Measurements from ENCODE around the gene ACTR1B. TPM values are rescaled to one million over a fixed set of nuclear protein-coding genes. Genes with fewer than 3 reads are reported as not detected.

ACTR1B gene
- total RNA-seq, 1 experiment from 2014 or later = 58.2 TPM

- TF ChIP-seq, protein P1, sequence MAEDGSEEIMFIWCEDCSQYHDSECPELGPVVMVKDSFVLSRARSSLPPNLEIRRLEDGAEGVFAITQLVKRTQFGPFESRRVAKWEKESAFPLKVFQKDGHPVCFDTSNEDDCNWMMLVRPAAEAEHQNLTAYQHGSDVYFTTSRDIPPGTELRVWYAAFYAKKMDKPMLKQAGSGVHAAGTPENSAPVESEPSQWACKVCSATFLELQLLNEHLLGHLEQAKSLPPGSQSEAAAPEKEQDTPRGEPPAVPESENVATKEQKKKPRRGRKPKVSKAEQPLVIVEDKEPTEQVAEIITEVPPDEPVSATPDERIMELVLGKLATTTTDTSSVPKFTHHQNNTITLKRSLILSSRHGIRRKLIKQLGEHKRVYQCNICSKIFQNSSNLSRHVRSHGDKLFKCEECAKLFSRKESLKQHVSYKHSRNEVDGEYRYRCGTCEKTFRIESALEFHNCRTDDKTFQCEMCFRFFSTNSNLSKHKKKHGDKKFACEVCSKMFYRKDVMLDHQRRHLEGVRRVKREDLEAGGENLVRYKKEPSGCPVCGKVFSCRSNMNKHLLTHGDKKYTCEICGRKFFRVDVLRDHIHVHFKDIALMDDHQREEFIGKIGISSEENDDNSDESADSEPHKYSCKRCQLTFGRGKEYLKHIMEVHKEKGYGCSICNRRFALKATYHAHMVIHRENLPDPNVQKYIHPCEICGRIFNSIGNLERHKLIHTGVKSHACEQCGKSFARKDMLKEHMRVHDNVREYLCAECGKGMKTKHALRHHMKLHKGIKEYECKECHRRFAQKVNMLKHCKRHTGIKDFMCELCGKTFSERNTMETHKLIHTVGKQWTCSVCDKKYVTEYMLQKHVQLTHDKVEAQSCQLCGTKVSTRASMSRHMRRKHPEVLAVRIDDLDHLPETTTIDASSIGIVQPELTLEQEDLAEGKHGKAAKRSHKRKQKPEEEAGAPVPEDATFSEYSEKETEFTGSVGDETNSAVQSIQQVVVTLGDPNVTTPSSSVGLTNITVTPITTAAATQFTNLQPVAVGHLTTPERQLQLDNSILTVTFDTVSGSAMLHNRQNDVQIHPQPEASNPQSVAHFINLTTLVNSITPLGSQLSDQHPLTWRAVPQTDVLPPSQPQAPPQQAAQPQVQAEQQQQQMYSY (CRISPR knock-in tag; IDR thresholded peaks at IDR 0.05) = no peak
- TF ChIP-seq TCF7 (CRISPR knock-in tag; IDR thresholded peaks at IDR 0.05; ENCODE audit: low read depth) = no peak
- no peak for TF ChIP-seq RORB (CRISPR knock-in tag; IDR thresholded peaks at IDR 0.05)
- TF ChIP-seq, protein P2, sequence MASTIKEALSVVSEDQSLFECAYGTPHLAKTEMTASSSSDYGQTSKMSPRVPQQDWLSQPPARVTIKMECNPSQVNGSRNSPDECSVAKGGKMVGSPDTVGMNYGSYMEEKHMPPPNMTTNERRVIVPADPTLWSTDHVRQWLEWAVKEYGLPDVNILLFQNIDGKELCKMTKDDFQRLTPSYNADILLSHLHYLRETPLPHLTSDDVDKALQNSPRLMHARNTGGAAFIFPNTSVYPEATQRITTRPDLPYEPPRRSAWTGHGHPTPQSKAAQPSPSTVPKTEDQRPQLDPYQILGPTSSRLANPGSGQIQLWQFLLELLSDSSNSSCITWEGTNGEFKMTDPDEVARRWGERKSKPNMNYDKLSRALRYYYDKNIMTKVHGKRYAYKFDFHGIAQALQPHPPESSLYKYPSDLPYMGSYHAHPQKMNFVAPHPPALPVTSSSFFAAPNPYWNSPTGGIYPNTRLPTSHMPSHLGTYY (CRISPR knock-in tag; IDR thresholded peaks at IDR 0.05) = no peak
Measured at GRCh38 chr2:97701186-97701585, 37.3 kb upstream of the ACTR1B start (continued).

DNA sequence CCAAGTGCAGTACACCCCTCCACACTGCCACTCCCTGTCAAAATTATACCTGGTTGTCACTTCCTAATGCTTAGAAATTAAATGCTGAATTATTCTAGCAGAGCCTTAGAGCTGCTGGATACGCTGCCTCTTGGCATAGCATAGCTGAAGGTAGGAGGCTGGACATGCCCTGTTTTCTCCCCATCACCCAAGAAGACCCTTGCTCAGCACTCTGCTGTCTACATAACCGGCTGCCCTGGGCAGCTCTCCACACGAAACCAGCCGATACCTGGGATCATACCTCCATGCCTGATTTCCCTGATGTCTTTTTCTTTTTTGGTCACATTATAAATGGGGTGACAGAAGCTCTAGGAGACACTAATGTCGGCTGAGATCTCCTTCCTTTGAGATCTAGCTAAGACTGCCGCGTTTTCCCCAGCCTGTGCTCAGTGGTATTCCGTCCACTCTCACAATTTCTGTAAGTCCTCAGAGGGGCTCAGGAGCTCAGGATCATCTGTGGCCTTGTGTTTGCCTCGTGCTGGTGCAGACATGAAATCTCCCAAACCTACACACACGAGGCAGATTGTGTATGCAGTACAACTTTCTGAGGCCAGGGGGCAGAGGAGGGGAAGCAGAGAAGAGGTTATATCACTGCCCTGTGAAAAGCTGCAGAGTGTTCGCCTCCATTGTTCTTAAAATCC is 36.1 kb upstream of the ACTR1B start:
- ChIA-PET CTCF (interaction anchor here (0.7 to 7.3 kb wide), 32 partner anchors 9 to 685 kb away, joined by 3 to 138 read pairs (median 5); partner anchors contain the start of genes ACTR1B, ANKRD36B, COX5B and ZAP70), POLR2A (interaction anchor here (1.3 to 2.0 kb wide), 2 partner anchors 36 to 54 kb away, joined by 4 to 11 read pairs; partner anchors contain the start of genes ACTR1B and COX5B)
- DNase-seq (ENCODE audit: low spot score) = peak; percentile 78
- Mint-ChIP-seq H3K4me3 (no peak overlapping the region), H3K27ac (no peak overlapping the region), H3K36me3 (no peaks in the 10 kb centered on the region), H3K4me1 (peaks cover 24% of the 10 kb centered on the region), H3K27me3 (ENCODE audit: low read depth) (peaks cover 6% of the 10 kb centered on the region; the same call in 1 of the 2 replicates), H3K9me3 (no peaks in the 10 kb centered on the region)
- TF ChIP-seq STAT6 (CRISPR knock-in tag; conservative IDR thresholded peaks at IDR 0.05; ENCODE audit: low read depth) (no peak), ZNF232 (CRISPR knock-in tag; IDR thresholded peaks at IDR 0.05) (no peak)
- TF ChIP-seq, protein P3, sequence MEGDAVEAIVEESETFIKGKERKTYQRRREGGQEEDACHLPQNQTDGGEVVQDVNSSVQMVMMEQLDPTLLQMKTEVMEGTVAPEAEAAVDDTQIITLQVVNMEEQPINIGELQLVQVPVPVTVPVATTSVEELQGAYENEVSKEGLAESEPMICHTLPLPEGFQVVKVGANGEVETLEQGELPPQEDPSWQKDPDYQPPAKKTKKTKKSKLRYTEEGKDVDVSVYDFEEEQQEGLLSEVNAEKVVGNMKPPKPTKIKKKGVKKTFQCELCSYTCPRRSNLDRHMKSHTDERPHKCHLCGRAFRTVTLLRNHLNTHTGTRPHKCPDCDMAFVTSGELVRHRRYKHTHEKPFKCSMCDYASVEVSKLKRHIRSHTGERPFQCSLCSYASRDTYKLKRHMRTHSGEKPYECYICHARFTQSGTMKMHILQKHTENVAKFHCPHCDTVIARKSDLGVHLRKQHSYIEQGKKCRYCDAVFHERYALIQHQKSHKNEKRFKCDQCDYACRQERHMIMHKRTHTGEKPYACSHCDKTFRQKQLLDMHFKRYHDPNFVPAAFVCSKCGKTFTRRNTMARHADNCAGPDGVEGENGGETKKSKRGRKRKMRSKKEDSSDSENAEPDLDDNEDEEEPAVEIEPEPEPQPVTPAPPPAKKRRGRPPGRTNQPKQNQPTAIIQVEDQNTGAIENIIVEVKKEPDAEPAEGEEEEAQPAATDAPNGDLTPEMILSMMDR (IDR thresholded peaks at IDR 0.05) = peak; percentile 45
- TF ChIP-seq, protein P4, sequence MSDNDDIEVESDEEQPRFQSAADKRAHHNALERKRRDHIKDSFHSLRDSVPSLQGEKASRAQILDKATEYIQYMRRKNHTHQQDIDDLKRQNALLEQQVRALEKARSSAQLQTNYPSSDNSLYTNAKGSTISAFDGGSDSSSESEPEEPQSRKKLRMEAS (CRISPR knock-in tag; IDR thresholded peaks at IDR 0.05) = peak; percentile 76; the same call in 1 of the 2 replicates
- ATAC-seq = peak; percentile 89

DNA sequence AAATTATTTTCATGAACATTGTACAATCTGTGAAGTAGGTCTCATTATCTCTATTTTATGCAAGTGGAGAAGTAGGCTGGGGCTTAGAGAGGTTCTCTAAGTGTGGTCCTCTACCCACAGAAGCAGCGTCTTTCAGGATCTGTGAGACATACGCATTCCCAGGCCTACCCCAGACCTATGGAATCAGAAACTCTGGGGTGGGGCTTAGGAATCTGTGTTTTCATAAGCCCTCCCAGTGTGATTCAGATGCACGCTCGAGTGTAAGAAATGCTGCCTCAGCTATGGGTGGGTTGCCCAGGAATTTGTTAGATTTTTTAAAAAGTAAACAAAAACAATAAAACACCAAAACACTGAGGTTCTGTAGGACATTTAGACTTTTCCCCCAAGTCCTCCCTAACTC is 34.7 kb upstream of the ACTR1B start:
- CTCF ChIA-PET = interaction anchor here (0.9 to 7.3 kb wide), 7 partner anchors 13 to 108 kb away, joined by 8 to 138 read pairs (median 67); partner anchors contain the start of genes ACTR1B, ANKRD36B, COX5B and ZAP70
- POLR2A ChIA-PET = interaction anchor here (1.2 kb wide), 1 partner anchor 35 kb away, joined by 4 read pairs; the partner anchor contains the start of gene ACTR1B
- H3K36me3 Mint-ChIP-seq = no peaks in the 10 kb centered on the region
- no peak for TF ChIP-seq GABPB1 (CRISPR knock-in tag; IDR thresholded peaks at IDR 0.05)
- TF ChIP-seq, protein P5, sequence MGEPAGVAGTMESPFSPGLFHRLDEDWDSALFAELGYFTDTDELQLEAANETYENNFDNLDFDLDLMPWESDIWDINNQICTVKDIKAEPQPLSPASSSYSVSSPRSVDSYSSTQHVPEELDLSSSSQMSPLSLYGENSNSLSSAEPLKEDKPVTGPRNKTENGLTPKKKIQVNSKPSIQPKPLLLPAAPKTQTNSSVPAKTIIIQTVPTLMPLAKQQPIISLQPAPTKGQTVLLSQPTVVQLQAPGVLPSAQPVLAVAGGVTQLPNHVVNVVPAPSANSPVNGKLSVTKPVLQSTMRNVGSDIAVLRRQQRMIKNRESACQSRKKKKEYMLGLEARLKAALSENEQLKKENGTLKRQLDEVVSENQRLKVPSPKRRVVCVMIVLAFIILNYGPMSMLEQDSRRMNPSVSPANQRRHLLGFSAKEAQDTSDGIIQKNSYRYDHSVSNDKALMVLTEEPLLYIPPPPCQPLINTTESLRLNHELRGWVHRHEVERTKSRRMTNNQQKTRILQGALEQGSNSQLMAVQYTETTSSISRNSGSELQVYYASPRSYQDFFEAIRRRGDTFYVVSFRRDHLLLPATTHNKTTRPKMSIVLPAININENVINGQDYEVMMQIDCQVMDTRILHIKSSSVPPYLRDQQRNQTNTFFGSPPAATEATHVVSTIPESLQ (CRISPR knock-in tag; IDR thresholded peaks at IDR 0.05) = no peak
- TF ChIP-seq, protein P6, sequence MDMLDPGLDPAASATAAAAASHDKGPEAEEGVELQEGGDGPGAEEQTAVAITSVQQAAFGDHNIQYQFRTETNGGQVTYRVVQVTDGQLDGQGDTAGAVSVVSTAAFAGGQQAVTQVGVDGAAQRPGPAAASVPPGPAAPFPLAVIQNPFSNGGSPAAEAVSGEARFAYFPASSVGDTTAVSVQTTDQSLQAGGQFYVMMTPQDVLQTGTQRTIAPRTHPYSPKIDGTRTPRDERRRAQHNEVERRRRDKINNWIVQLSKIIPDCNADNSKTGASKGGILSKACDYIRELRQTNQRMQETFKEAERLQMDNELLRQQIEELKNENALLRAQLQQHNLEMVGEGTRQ (CRISPR knock-in tag; IDR thresholded peaks at IDR 0.05) = no peak
- TF ChIP-seq TEAD1 (CRISPR knock-in tag; IDR thresholded peaks at IDR 0.05) = no peak
- no peak for TF ChIP-seq NR1H2 (CRISPR knock-in tag; IDR thresholded peaks at IDR 0.05)
- TF ChIP-seq NR3C1 (CRISPR knock-in tag; conservative IDR thresholded peaks at IDR 0.05; ENCODE audit: low read depth) = no peak
- TF ChIP-seq USF1 (CRISPR knock-in tag; IDR thresholded peaks at IDR 0.05) = no peak
- TF ChIP-seq, protein P7, sequence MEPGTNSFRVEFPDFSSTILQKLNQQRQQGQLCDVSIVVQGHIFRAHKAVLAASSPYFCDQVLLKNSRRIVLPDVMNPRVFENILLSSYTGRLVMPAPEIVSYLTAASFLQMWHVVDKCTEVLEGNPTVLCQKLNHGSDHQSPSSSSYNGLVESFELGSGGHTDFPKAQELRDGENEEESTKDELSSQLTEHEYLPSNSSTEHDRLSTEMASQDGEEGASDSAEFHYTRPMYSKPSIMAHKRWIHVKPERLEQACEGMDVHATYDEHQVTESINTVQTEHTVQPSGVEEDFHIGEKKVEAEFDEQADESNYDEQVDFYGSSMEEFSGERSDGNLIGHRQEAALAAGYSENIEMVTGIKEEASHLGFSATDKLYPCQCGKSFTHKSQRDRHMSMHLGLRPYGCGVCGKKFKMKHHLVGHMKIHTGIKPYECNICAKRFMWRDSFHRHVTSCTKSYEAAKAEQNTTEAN (CRISPR knock-in tag; IDR thresholded peaks at IDR 0.05) = no peak

More for the DNA sequence above, 34.7 kb upstream of the ACTR1B start:
- peaks cover 6% of the 10 kb centered on the region; the same call in 1 of the 2 replicates for H3K27me3 Mint-ChIP-seq (ENCODE audit: low read depth)
- H3K4me3 Mint-ChIP-seq = no peak overlapping the region
- H3K27ac Mint-ChIP-seq = no peak overlapping the region
- no peaks in the 10 kb centered on the region for H3K9me3 Mint-ChIP-seq
- no peak for DNase-seq (ENCODE audit: low spot score)
- peaks cover 24% of the 10 kb centered on the region for H3K4me1 Mint-ChIP-seq
- no peak for ATAC-seq

All from WTC11 (cell line).